Measurements from ENCODE around the gene VSIG10. TPM values are rescaled to one million over a fixed set of nuclear protein-coding genes. Genes with fewer than 3 reads are reported as not detected.
A peak's percentile ranks its signal among the peaks of the same experiment; 100 is the strongest.

VSIG10 gene
- total and polyA plus RNA-seq, 2 of the 13 experiments (the other 11 are each of a cell fraction or from before 2014, with no cell fraction given): 25.6 to 42.5 TPM

DNA sequence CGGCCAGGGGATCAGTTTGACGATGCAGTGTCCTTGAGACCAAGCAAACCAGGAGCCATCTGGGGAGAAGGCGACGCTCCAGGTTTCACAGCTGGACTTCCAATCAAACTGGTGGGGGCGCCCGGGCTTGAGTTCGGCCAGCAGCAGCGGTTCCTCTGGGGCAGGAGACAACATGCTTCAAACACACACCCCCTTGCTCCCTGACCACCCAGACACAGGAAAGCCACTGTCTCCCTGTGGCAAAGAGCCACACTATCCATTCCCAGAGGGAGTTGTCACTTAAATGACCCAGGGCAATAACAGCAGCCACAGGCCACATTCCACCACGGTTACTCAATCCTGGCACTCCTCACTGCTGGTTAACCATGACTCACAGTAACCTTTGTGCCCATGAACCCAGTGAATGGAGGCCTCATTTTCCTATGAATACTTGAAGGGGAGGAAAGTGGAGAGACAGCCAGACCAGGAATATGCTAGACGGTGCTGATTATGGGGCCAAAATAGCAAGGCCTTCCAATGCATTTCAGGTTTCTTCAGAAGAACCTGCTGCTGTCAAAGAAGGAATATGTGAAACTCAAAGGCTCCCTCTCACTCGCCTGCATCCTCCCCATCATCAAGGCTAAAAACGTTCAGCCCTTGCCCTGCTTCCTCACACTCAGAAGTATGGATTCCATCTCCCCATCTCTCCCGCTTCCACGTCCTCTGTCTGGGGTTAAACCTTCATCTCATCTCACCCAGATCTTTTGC, 51.3 kb downstream of the VSIG10 start (continued):
- TF ChIP-seq, protein P1, sequence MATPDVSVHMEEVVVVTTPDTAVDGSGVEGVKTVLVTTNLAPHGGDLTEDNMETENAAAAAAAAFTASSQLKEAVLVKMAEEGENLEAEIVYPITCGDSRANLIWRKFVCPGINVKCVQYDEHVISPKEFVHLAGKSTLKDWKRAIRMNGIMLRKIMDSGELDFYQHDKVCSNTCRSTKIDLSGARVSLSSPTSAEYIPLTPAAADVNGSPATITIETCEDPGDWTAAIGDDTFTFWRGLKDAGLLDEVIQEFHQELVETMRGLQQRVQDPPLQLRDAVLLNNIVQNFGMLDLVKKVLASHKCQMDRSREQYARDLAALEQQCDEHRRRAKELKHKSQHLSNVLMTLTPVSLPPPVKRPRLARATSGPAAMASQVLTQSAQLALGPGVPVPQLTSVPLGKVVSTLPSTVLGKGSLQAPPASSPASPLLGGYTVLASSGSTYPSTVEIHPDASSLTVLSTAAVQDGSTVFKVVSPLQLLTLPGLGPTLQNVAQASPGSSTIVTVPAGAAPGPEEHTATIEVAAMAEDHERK (CRISPR knock-in tag; IDR thresholded peaks at IDR 0.05; ENCODE audit: low read depth): no peak
- TF ChIP-seq, protein P2, sequence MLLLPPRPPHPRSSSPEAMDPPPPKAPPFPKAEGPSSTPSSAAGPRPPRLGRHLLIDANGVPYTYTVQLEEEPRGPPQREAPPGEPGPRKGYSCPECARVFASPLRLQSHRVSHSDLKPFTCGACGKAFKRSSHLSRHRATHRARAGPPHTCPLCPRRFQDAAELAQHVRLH (CRISPR knock-in tag; IDR thresholded peaks at IDR 0.05; ENCODE audit: borderline replicate concordance, low read depth): peak; percentile 74; the same call in 1 of the 2 replicates
- TF ChIP-seq, protein P3, sequence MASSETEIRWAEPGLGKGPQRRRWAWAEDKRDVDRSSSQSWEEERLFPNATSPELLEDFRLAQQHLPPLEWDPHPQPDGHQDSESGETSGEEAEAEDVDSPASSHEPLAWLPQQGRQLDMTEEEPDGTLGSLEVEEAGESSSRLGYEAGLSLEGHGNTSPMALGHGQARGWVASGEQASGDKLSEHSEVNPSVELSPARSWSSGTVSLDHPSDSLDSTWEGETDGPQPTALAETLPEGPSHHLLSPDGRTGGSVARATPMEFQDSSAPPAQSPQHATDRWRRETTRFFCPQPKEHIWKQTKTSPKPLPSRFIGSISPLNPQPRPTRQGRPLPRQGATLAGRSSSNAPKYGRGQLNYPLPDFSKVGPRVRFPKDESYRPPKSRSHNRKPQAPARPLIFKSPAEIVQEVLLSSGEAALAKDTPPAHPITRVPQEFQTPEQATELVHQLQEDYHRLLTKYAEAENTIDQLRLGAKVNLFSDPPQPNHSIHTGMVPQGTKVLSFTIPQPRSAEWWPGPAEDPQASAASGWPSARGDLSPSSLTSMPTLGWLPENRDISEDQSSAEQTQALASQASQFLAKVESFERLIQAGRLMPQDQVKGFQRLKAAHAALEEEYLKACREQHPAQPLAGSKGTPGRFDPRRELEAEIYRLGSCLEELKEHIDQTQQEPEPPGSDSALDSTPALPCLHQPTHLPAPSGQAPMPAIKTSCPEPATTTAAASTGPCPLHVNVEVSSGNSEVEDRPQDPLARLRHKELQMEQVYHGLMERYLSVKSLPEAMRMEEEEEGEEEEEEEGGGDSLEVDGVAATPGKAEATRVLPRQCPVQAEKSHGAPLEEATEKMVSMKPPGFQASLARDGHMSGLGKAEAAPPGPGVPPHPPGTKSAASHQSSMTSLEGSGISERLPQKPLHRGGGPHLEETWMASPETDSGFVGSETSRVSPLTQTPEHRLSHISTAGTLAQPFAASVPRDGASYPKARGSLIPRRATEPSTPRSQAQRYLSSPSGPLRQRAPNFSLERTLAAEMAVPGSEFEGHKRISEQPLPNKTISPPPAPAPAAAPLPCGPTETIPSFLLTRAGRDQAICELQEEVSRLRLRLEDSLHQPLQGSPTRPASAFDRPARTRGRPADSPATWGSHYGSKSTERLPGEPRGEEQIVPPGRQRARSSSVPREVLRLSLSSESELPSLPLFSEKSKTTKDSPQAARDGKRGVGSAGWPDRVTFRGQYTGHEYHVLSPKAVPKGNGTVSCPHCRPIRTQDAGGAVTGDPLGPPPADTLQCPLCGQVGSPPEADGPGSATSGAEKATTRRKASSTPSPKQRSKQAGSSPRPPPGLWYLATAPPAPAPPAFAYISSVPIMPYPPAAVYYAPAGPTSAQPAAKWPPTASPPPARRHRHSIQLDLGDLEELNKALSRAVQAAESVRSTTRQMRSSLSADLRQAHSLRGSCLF (CRISPR knock-in tag; IDR thresholded peaks at IDR 0.05; ENCODE audit: borderline replicate concordance): no peak
- no peak for TF ChIP-seq ZNF430 (CRISPR knock-in tag; IDR thresholded peaks at IDR 0.05)
- peak; percentile 97 for TF ChIP-seq DPF2 (CRISPR knock-in tag; IDR thresholded peaks at IDR 0.05; ENCODE audit: borderline replicate concordance, low read depth)
- TF ChIP-seq, protein P4, sequence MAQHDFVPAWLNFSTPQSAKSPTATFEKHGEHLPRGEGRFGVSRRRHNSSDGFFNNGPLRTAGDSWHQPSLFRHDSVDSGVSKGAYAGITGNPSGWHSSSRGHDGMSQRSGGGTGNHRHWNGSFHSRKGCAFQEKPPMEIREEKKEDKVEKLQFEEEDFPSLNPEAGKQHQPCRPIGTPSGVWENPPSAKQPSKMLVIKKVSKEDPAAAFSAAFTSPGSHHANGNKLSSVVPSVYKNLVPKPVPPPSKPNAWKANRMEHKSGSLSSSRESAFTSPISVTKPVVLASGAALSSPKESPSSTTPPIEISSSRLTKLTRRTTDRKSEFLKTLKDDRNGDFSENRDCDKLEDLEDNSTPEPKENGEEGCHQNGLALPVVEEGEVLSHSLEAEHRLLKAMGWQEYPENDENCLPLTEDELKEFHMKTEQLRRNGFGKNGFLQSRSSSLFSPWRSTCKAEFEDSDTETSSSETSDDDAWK (CRISPR knock-in tag; IDR thresholded peaks at IDR 0.05): no peak
- no peak for TF ChIP-seq CHCHD3 (CRISPR knock-in tag; IDR thresholded peaks at IDR 0.05)
- TF ChIP-seq ZNF484 (CRISPR knock-in tag; IDR thresholded peaks at IDR 0.05; ENCODE audit: borderline replicate concordance, low read depth): no peak
- no peak for TF ChIP-seq TBP (CRISPR knock-in tag; IDR thresholded peaks at IDR 0.05)
- TF ChIP-seq, protein P5, sequence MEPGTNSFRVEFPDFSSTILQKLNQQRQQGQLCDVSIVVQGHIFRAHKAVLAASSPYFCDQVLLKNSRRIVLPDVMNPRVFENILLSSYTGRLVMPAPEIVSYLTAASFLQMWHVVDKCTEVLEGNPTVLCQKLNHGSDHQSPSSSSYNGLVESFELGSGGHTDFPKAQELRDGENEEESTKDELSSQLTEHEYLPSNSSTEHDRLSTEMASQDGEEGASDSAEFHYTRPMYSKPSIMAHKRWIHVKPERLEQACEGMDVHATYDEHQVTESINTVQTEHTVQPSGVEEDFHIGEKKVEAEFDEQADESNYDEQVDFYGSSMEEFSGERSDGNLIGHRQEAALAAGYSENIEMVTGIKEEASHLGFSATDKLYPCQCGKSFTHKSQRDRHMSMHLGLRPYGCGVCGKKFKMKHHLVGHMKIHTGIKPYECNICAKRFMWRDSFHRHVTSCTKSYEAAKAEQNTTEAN (CRISPR knock-in tag; conservative IDR thresholded peaks at IDR 0.05): peak; percentile 66; the same call in 1 of the 2 replicates
- TF ChIP-seq, protein P6, sequence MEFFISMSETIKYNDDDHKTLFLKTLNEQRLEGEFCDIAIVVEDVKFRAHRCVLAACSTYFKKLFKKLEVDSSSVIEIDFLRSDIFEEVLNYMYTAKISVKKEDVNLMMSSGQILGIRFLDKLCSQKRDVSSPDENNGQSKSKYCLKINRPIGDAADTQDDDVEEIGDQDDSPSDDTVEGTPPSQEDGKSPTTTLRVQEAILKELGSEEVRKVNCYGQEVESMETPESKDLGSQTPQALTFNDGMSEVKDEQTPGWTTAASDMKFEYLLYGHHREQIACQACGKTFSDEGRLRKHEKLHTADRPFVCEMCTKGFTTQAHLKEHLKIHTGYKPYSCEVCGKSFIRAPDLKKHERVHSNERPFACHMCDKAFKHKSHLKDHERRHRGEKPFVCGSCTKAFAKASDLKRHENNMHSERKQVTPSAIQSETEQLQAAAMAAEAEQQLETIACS (CRISPR knock-in tag; IDR thresholded peaks at IDR 0.05): no peak
- TF ChIP-seq GATA4 (IDR thresholded peaks at IDR 0.05; ENCODE audit: borderline replicate concordance, low read depth): no peak; the same call in 1 of the 2 replicates
- TF ChIP-seq ZNF776 (CRISPR knock-in tag; IDR thresholded peaks at IDR 0.05): no peak
- no peak for TF ChIP-seq TRIM24 (CRISPR knock-in tag; IDR thresholded peaks at IDR 0.05)
- TF ChIP-seq NCOA5 (CRISPR knock-in tag; IDR thresholded peaks at IDR 0.05): no peak
